ENCODE data around the gene KRTAP12-4.
"Not testable (repeated sequence)": the region's sequence is repeated elsewhere in the genome, so short reads cannot be mapped to it uniquely, and the experiment has no call there.

Gene KRTAP12-4

DNA sequence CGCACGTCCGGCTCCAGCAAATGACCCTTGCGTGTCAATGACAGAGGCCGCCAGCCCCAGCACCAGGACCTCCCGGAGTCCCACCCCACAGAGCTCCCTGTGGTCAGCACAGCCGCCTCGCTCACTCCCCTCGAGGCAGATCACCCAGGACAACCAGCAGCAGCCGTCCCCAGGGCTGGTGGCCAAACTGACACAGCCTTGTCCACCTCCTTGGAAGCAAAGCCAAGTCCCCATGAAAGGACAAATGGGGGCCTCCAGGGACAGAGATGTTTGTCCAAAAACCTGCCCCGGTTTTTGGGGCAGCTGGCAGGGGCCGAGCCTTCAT lies 15.2 kb downstream of the KRTAP12-4 start:
- no peaks in the 10 kb centered on the region for H3K4me1 ChIP-seq
- H3K4me2 ChIP-seq: no peak overlapping the region
- H3K9ac ChIP-seq: no peak overlapping the region
- H4K20me1 ChIP-seq: no peaks in the 10 kb centered on the region
- no peak for TF ChIP-seq Cebpa-rat (IDR thresholded peaks at IDR 0.05)
- no peaks in the 10 kb centered on the region for H3K36me3 ChIP-seq
- no peaks in the 10 kb centered on the region for H3K27me3 ChIP-seq
- H3K9me3 ChIP-seq (replicated peaks in 1 of 11): peaks cover 45 to 50% (median 46%) of the 10 kb centered on the region in 11 experiments
- no peak overlapping the region for H3K27ac ChIP-seq
- no peak overlapping the region for H3K4me3 ChIP-seq

DNA sequence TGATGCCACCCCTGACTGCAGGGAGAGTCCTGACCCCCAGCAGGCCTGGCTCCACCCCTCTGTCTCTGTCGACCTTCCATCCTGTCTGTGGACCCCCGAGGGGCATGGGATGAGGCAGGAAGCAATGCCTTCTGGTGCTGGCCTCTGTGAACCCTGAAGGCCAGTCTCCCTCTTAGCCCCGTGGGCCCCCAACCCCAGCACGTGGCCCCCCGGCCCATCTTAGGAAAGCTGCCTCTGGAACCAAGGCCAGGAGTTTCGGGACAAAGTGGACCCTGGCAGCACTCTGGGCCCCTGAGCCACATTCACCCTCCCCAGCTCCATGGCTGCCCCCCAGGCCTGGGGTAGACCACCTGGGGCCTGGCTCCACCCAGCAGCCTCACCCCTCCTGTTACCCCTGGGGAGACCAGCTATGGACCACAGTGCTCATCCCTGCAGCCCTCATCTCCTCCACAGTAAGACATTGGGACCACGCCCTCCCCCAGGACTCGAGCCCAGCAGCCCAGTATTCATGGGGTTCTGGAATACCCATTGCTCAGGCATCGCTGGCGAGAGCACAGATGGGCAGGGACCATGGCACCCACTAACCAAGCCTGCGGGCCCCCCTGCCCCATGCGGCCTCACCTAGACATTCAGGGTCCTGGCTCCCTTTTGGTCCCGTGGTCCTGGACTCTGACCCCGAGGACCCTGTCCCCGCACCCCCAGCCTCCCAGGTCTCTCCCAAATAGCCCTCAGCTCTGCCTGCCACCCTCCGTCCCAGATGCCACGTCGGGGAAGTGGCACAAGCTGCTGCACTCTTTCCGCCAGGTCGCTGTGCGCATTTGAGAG lies 15.7 kb downstream of the KRTAP12-4 start:
- H3K27me3 ChIP-seq, H3K4me2 ChIP-seq, H3K9ac ChIP-seq, H3K27ac ChIP-seq, H3K4me3 ChIP-seq, H4K20me1 ChIP-seq, H3K36me3 ChIP-seq, H3K4me1 ChIP-seq: not testable (repeated sequence)
- H3K9me3 ChIP-seq (replicated peaks in 1 of 11): peaks cover 39 to 48% (median 40%) of the 10 kb centered on the region in 11 experiments

DNA sequence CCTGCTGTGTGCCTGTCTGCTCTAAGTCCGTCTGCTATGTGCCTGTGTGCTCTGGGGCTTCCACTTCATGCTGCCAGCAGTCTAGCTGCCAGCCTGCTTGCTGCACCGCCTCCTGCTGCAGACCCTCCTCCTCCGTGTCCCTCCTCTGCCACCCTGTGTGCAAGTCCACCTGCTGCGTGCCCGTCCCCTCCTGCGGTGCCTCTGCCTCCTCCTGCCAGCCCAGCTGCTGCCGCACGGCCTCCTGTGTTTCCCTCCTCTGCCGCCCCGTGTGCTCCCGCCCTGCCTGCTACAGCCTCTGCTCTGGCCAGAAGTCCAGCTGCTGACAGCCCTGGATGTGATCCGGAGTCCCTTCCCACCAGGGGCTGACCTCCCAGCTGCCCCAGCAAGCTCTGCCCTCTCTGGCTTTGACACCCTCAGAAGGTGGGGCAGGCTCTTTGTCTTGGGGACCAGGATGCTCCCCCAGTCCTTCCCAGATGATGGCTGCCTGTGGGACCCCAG lies 16.6 kb downstream of the KRTAP12-4 start:
- H4K20me1 ChIP-seq, H3K36me3 ChIP-seq, H3K4me3 ChIP-seq, H3K9ac ChIP-seq, H3K4me2 ChIP-seq, H3K27ac ChIP-seq, H3K27me3 ChIP-seq, H3K4me1 ChIP-seq: not testable (repeated sequence)
- peaks cover 31 to 40% (median 32%) of the 10 kb centered on the region in 11 experiments for H3K9me3 ChIP-seq (replicated peaks in 1 of 11)

DNA sequence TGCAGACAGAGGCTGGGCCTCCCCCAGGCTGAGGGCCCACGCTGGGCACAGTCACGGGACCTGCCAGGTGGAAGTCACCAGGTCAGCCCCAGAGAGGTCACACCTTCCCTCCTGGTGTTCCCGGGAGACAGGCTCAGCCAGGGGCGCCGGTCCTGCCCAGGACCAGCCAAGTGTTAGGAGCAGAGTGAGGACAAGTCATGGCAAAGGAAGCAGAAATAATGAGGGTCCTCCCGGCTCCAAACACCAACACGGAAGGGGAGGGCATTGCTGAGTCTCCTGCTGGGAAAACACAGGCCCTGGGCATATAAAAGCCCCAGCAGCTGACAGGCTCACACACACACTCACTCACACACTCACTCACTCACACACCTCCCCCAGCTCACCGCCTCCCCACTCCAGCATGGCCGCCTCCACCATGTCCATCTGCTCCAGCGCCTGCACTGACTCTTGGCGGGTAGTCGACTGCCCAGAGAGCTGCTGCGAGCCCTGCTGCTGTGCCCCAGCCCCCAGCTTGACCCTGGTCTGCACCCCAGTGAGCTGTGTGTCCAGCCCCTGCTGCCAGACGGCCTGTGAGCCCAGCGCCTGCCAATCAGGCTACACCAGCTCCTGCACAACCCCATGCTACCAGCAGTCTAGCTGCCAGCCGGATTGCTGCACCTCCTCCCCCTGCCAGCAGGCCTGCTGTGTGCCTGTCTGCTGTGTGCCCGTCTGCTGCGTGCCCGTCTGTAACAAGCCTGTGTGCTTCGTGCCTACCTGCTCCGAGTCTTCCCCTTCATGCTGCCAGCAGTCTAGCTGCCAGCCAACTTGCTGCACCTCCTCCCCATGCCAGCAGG lies 17.2 kb downstream of the KRTAP12-4 start, which contains the start of gene KRTAP10-10:
Gene KRTAP10-10, plus strand, starts transcription at position 339 of the 833 bp plus-strand sequence. Its CDS starts 62 bp downstream, at position 401.
- no peak within 1 kb of the TSS for H3K4me2 ChIP-seq
- no peak within 1 kb of the TSS for H3K4me3 ChIP-seq
- H3K4me1 ChIP-seq: no peaks in the 10 kb centered on the region
- peaks cover 29 to 38% (median 31%) of the 10 kb centered on the region in 11 experiments for H3K9me3 ChIP-seq (replicated peaks in 1 of 11)
- no peaks in the 10 kb centered on the region for H4K20me1 ChIP-seq
- no peak within 1 kb of the TSS for H3K9ac ChIP-seq
- no peak within 1 kb of the TSS for H3K27ac ChIP-seq
- H3K27me3 ChIP-seq: no peaks in the 10 kb centered on the region
- H3K36me3 ChIP-seq: no peaks in the 10 kb centered on the region
- no peak for TF ChIP-seq Cebpa-rat (IDR thresholded peaks at IDR 0.05)

DNA sequence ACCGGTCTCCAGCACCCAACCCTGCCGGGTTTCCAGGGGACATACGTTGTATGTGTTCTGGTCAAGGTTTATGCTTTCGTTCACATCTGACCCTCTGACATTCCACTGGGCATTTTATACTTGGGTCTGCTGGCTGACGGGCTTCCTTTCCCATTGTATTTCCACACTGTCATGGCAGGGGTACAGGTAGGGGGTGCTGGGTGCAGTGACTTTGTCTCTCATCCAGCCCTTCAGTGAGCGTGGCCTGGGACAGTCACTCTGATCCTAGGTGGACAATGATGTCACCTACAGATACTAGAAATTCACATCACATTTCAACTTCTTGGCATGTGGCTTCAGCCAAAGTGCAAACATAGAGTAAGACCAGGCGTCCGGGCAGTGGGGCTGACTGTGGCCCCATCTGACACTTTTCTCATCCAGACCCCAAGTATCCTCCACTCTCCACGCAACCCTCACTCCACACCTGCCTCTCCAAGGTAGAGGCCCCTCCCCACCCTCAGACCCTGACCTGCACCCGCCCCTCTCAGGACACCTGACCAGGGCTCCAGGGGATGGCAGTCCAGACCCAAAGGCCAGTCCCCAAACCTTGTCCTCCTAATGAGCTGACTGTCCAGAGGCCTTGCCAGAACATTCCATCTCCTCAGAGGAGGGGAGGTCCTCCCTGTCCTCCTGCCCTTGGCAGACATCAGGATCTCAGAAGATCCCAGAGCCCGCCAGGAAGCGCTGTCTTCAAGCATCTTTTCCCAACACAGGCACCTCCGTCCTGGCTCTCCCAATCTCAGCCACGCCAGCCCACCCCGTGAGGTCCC lies 18.0 kb downstream of the KRTAP12-4 start:
- Histone ChIP-seq H3K27ac (no peak overlapping the region), H3K9me3 (replicated peaks in 1 of 11) (peaks cover 29 to 38% (median 32%) of the 10 kb centered on the region in 11 experiments), H3K9ac (no peak overlapping the region), H3K4me2 (no peak overlapping the region), H3K36me3 (no peaks in the 10 kb centered on the region), H3K4me1 (no peaks in the 10 kb centered on the region), H3K4me3 (no peak overlapping the region), H4K20me1 (no peaks in the 10 kb centered on the region), H3K27me3 (no peaks in the 10 kb centered on the region)
- no peak for TF ChIP-seq Cebpa-rat (IDR thresholded peaks at IDR 0.05)

DNA sequence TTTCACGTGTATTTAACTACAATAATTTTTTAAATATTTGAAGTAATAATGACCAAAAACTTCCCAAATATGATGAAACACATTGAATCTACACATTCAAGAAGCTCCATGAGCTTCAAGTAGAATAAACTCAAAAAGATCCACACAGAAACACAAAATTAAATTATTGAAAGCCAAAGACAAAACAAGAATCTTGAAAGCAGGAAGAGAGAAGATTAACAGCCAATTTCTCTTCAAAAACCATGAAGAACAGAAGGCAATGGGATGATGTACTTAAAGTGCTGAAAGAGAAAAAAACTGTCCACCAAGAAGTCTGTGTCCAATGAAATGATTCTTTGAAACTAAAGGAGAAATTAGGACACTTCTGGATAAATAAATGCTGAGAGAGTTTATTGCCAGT lies 22.4 kb downstream of the KRTAP12-4 start:
- Histone ChIP-seq H3K4me1 (peaks cover 0 to 19% (median 13%) of the 10 kb centered on the region in 10 experiments; a peak in 16 of 20 replicates), H3K27ac (no peak overlapping the region), H3K4me2 (no peak overlapping the region), H3K9ac (no peak overlapping the region), H3K36me3 (no peaks in the 10 kb centered on the region), H3K9me3 (replicated peaks in 1 of 11) (peaks cover 32 to 42% (median 35%) of the 10 kb centered on the region in 11 experiments), H4K20me1 (no peaks in the 10 kb centered on the region), H3K4me3 (no peak overlapping the region), H3K27me3 (no peaks in the 10 kb centered on the region)
- TF ChIP-seq Cebpa-rat (IDR thresholded peaks at IDR 0.05): no peak

DNA sequence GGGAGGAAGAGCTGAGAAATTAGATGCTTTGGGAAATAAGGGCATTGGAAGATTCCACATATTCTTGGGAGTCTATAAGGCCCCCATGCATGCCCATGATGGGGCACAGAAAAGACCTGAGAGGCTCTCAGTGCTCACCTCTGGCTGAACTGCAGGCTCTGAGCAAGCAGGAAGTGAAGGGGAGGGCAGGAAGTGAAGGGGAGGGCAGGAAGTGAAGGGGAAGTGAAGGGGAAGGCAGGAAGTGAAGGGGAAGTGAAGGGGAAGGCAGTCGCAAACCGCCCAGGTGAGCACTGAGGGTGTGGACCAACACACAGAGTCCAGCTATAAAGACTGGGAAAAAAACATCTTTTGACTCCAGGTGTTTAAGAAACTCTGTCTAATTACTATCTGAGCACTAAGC lies 24.0 kb downstream of the KRTAP12-4 start:
- peak overlapping the region in 9 of 11 experiments; percentile 3 to 64 (median 34); a peak in 14 of 22 replicates for H3K4me2 ChIP-seq
- H4K20me1 ChIP-seq: no peaks in the 10 kb centered on the region
- no peak overlapping the region for H3K4me3 ChIP-seq
- H3K9me3 ChIP-seq (replicated peaks in 1 of 11): peaks cover 37 to 51% (median 40%) of the 10 kb centered on the region in 11 experiments
- no peak overlapping the region for H3K27ac ChIP-seq
- H3K4me1 ChIP-seq: peaks cover 0 to 21% (median 13%) of the 10 kb centered on the region in 10 experiments; a peak in 16 of 20 replicates
- no peak for TF ChIP-seq Cebpa-rat (IDR thresholded peaks at IDR 0.05)
- no peaks in the 10 kb centered on the region for H3K36me3 ChIP-seq
- no peak overlapping the region for H3K9ac ChIP-seq
- no peaks in the 10 kb centered on the region for H3K27me3 ChIP-seq

DNA sequence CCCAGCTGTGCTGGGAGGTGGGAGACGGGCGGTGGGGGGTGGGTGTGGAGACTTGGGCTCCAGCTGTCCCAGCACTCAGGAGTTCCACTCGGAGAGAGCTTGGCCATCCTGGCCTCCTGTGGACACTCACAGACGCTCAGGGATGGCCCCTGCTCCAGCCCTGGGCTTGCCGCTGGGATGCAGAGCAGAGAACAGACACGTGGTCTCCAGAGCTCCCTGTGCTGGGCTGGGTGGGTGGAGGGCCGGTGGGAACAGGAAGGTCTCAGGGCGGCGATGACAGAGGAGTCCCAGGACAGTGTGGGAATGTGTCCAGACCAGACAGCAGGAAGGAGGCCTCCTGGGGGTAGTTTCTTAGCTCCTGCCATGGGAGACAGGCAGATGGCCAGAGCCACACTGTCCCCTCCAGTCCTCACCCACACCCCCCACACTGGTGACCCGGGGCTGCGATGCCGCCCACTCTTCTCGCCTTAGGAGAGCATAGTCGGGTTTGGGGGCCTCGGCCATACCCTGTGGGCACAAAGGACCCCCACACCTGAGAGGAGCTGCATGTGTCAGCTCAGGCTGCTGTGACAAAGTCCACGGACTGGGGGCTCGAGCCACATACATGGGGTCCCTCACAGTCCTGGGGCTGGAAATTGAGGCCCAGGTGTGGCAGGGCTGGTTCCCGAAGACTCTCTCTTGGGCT lies 25.6 kb downstream of the KRTAP12-4 start:
- TF ChIP-seq Cebpa-rat (IDR thresholded peaks at IDR 0.05): no peak

DNA sequence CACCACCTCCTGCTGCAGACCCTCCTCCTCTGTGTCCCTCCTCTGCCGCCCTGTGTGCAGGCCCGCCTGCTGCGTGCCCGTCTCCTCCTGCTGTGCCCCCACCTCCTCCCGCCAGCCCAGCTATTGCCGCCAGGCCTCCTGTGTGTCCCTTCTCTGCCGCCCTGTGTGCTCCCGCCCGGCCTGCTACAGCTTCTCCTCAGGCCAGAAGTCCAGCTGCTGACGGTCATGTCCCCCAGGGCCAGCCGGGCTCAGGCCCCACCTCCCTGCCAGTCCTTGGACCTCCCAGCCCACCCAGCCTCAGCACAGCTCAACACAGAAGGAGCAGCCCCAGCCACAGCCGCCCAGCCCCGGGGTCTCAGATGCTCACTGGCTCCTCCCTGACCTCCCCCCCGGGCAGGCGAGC lies 26.6 kb downstream of the KRTAP12-4 start:
- H3K27me3 ChIP-seq: not testable (repeated sequence)

More for the DNA sequence above, 25.6 kb downstream of the KRTAP12-4 start:
- Histone ChIP-seq H3K36me3 (no peaks in the 10 kb centered on the region), H3K27me3 (no peaks in the 10 kb centered on the region), H3K4me2 (no peak overlapping the region), H3K4me1 (peaks cover 0 to 21% (median 13%) of the 10 kb centered on the region in 10 experiments; a peak in 16 of 20 replicates), H4K20me1 (no peaks in the 10 kb centered on the region), H3K9ac (no peak overlapping the region), H3K9me3 (replicated peaks in 1 of 11) (peaks cover 53 to 64% (median 56%) of the 10 kb centered on the region in 11 experiments), H3K27ac (no peak overlapping the region), H3K4me3 (no peak overlapping the region)

DNA sequence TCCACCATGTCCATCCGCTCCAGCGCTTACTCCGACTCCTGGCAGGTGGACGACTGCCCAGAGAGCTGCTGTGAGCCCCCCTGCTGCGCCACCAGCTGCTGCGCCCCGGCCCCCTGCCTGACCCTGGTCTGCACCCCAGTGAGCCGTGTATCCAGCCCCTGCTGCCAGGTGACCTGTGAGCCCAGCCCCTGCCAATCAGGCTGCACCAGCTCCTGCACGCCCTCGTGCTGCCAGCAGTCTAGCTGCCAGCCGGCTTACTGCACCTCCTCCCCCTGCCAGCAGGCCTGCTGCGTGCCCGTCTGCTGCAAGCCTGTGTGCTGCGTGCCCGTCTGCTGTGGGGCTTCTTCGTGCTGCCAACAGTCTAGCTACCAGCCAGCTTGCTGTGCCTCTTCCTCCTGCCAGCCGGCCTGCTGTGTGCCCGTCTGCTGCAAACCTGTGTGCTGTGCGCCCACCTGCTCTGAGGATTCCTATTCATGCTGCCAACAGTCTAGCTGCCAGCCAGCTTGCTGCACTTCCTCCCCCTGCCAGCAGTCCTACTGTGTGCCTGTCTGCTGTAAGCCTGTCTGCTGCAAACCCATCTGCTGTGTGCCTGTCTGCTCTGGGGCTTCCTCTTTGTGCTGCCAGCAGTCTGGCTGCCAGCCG lies 27.2 kb downstream of the KRTAP12-4 start:
- H4K20me1 ChIP-seq, H3K36me3 ChIP-seq, H3K27ac ChIP-seq, H3K9ac ChIP-seq, H3K4me3 ChIP-seq, H3K4me2 ChIP-seq, H3K27me3 ChIP-seq: not testable (repeated sequence)
- peaks cover 61 to 75% (median 66%) of the 10 kb centered on the region in 11 experiments for H3K9me3 ChIP-seq (replicated peaks in 1 of 11)
- peaks cover 2 to 23% (median 14%) of the 10 kb centered on the region in 10 experiments; a peak in 18 of 20 replicates for H3K4me1 ChIP-seq

More for the DNA sequence above, 26.6 kb downstream of the KRTAP12-4 start:
- H3K27ac ChIP-seq, H3K9ac ChIP-seq, H4K20me1 ChIP-seq, H3K4me3 ChIP-seq, H3K36me3 ChIP-seq: not testable (repeated sequence)
- Histone ChIP-seq H3K4me1 (peaks cover 0 to 21% (median 13%) of the 10 kb centered on the region in 10 experiments; a peak in 18 of 20 replicates), H3K9me3 (replicated peaks in 1 of 11) (peaks cover 63 to 74% (median 66%) of the 10 kb centered on the region in 11 experiments), H3K4me2 (0 out of 22 replicates have a peak overlapping the region, but pooled peaks of 1 of the 11 experiments have one; percentile 15)
